Epithelial cell of proximal tubule (primary cell): ENCODE results near the gene FOXA2. TPM values are rescaled to one million over a fixed set of nuclear protein-coding genes. Genes with fewer than 3 reads are reported as not detected.

Experiments used
- DNase-seq: peaks from one replicate; pipeline ENCODE4 v3.0.0-alpha.2; 2011; ENCODE audit warnings: low read depth
- H3K4me3 ChIP-seq: 2 replicates; pipeline ENCODE4 v1.5.1; 2011; ENCODE audit warnings: low read depth, mild to moderate bottlenecking, low read length
- CTCF ChIP-seq: conservative IDR thresholded peaks from 2 replicates; pipeline ENCODE4 v1.5.1; 2012; ENCODE audit warnings: low read depth, mild to moderate bottlenecking, low read length
- total RNA-seq: library from RNA; depleted of rRNA; stranded (reverse); fragments of >200 nt; gene quantifications from 2 replicates; pipeline ENCODE4 v1.2.3, GENCODE V29; 2015

The FOXA2 gene
- total RNA-seq, 1 donor from 2014 or later, result not detected

GRCh38 chr20:22575737-22576136, 8.6 kb downstream of the FOXA2 start:
- H3K4me3 ChIP-seq, result no peak overlapping the region
- no peak for TF ChIP-seq CTCF
- DNase-seq, result no peak

GRCh38 chr20:22575087-22575721, 9.2 kb downstream of the FOXA2 start:
- no peak for TF ChIP-seq CTCF
- DNase-seq, result no peak
- no peak overlapping the region for H3K4me3 ChIP-seq

GRCh38 chr20:22574545-22575086, 9.8 kb downstream of the FOXA2 start:
- no peak for DNase-seq
- H3K4me3 ChIP-seq, result no peak overlapping the region
- no peak for TF ChIP-seq CTCF

- DNase-seq, result no peak
- no peak overlapping the region for H3K4me3 ChIP-seq
- TF ChIP-seq CTCF, result no peak
These were observed 11.9 kb downstream of the FOXA2 start for GRCh38 chr20:22572491-22572890.

GRCh38 chr20:22572023-22572422, 12.3 kb downstream of the FOXA2 start:
- DNase-seq, result no peak
- no peak overlapping the region for H3K4me3 ChIP-seq
- TF ChIP-seq CTCF, result no peak

GRCh38 chr20:22569353-22569752, 15.0 kb downstream of the FOXA2 start:
- DNase-seq, result no peak
- no peak overlapping the region for H3K4me3 ChIP-seq
- TF ChIP-seq CTCF, result no peak

GRCh38 chr20:22568872-22569344, 15.5 kb downstream of the FOXA2 start:
- no peak for DNase-seq
- no peak overlapping the region for H3K4me3 ChIP-seq
- no peak for TF ChIP-seq CTCF
